MCF 10A (cell line): ENCODE measurements around the gene ADK. TPM values are rescaled to one million over a fixed set of nuclear protein-coding genes. Genes with fewer than 3 reads are reported as not detected.

Source experiments
- BruUV-seq: library from RNA; stranded (reverse); fragments of 400-500 nt; replicated peaks from 2 replicates; lab custom pipeline; 2021; lab: Mats Ljungman, UMichigan
- CTCF ChIA-PET: fragments of 300-600 bp; sonication (Branson Sonifier 250); formaldehyde crosslinking; extraction: SDS; loops from one replicate; lab custom pipeline; 2021; ENCODE audit warnings: antibody characterized with exemption, inconsistent platforms; lab: Yijun Ruan, JAX
- POLR2A ChIA-PET: fragments of 300-600, 350-650 bp; sonication (Branson Sonifier 250); formaldehyde crosslinking; extraction: SDS; loops from one replicate; lab custom pipeline; 2020; ENCODE audit warnings: antibody characterized with exemption, inconsistent platforms; lab: Yijun Ruan, JAX
- DNase-seq: peaks from one replicate; pipeline ENCODE4 v3.0.0-alpha.2; 2018; ENCODE audit not compliant: unreplicated experiment
- H3K27ac Mint-ChIP-seq: one replicate; pipeline ENCODE4 v1.8.0; 2022; ENCODE audit warnings: mild to moderate bottlenecking, low read depth, mixed read lengths; ENCODE audit not compliant: unreplicated experiment
- H3K27me3 Mint-ChIP-seq: one replicate; pipeline ENCODE4 v1.8.0; 2022; ENCODE audit warnings: mixed read lengths; ENCODE audit not compliant: insufficient read depth, unreplicated experiment
- H3K36me3 Mint-ChIP-seq: one replicate; pipeline ENCODE4 v1.8.0; 2022; ENCODE audit warnings: mild to moderate bottlenecking, moderate library complexity, mixed read lengths; ENCODE audit not compliant: insufficient read depth, unreplicated experiment
- H3K4me1 Mint-ChIP-seq: one replicate; pipeline ENCODE4 v1.8.0; 2022; ENCODE audit warnings: mixed read lengths; ENCODE audit not compliant: insufficient read depth, unreplicated experiment
- H3K4me3 Mint-ChIP-seq: one replicate; pipeline ENCODE4 v1.8.0; 2022; ENCODE audit warnings: mild to moderate bottlenecking, moderate library complexity, mixed read lengths; ENCODE audit not compliant: unreplicated experiment
- H3K9me3 Mint-ChIP-seq: one replicate; pipeline ENCODE4 v1.8.0; 2022; ENCODE audit warnings: mixed read lengths; ENCODE audit not compliant: unreplicated experiment
- CTCF ChIP-seq: fragments of 200-600 bp; IDR thresholded peaks from one replicate; pipeline ENCODE4 v1.8.0; 2022; ENCODE audit warnings: antibody characterized with exemption, mild to moderate bottlenecking; ENCODE audit not compliant: unreplicated experiment
- intact Hi-C: fragments of 100-400 bp; cut with micrococcal nuclease; formaldehyde crosslinking; loops from 2 replicates; pipeline ENCODE4 v1.14.1; 2022
- total RNA-seq: library from RNA; stranded (reverse); gene quantifications from 2 replicates; pipeline ENCODE4 v1.2.3, GENCODE V29; 2022

ADK gene
- total RNA-seq, 1 experiment from 2014 or later, result 98.6 TPM

- CTCF ChIA-PET, result no interaction called here
- peaks cover 33% of the 10 kb centered on the region for H3K36me3 Mint-ChIP-seq
- POLR2A ChIA-PET, result interaction anchor here (0.6 kb wide), 1 partner anchor 116 kb away, joined by 4 read pairs; no protein-coding TSS in a partner anchor
- H3K4me1 Mint-ChIP-seq, result no peaks in the 10 kb centered on the region
- H3K27ac Mint-ChIP-seq, result no peak overlapping the region
- H3K27me3 Mint-ChIP-seq, result no peaks in the 10 kb centered on the region
- BruUV-seq, result no TSS peak
- H3K4me3 Mint-ChIP-seq, result no peak overlapping the region
- no peak for DNase-seq
- TF ChIP-seq CTCF, result no peak
- intact Hi-C loops, result no loop called here
- H3K9me3 Mint-ChIP-seq, result peaks cover 33% of the 10 kb centered on the region
These were observed 360.0 kb downstream of the ADK start for GRCh38 chr10:74511051-74511450.

- no peak for TF ChIP-seq CTCF
- CTCF ChIA-PET, result interaction anchor here (0.6 kb wide), 1 partner anchor 19 kb away, joined by 3 read pairs; no protein-coding TSS in a partner anchor
- peaks cover 29% of the 10 kb centered on the region for H3K36me3 Mint-ChIP-seq
- intact Hi-C loops, result no loop called here
- H3K27me3 Mint-ChIP-seq, result no peaks in the 10 kb centered on the region
- H3K4me3 Mint-ChIP-seq, result no peak overlapping the region
- H3K27ac Mint-ChIP-seq, result no peak overlapping the region
- BruUV-seq, result no TSS peak
- H3K9me3 Mint-ChIP-seq, result peaks cover 33% of the 10 kb centered on the region
- POLR2A ChIA-PET, result interaction anchor here (0.6 to 0.9 kb wide), 5 partner anchors 9 to 104 kb away, joined by 3 to 4 read pairs (median 4); no protein-coding TSS in a partner anchor
- no peak for DNase-seq
- no peaks in the 10 kb centered on the region for H3K4me1 Mint-ChIP-seq
These were observed 363.3 kb downstream of the ADK start for GRCh38 chr10:74514322-74514721.

- no TSS peak for BruUV-seq
- H3K36me3 Mint-ChIP-seq, result peaks cover 31% of the 10 kb centered on the region
- intact Hi-C loops, result no loop called here
- H3K27me3 Mint-ChIP-seq, result no peaks in the 10 kb centered on the region
- no peak for TF ChIP-seq CTCF
- ChIA-PET CTCF (no interaction called here), POLR2A (no interaction called here)
- no peak for DNase-seq
- peak overlapping the region; percentile 46 for H3K27ac Mint-ChIP-seq
- H3K4me3 Mint-ChIP-seq, result no peak overlapping the region
- peaks cover 18% of the 10 kb centered on the region for H3K9me3 Mint-ChIP-seq
- H3K4me1 Mint-ChIP-seq, result peaks cover 7% of the 10 kb centered on the region
These were observed 367.0 kb downstream of the ADK start for GRCh38 chr10:74518061-74518460.

GRCh38 chr10:74521526-74521925 is 370.5 kb downstream of the ADK start:
- no peak for TF ChIP-seq CTCF
- no peaks in the 10 kb centered on the region for H3K9me3 Mint-ChIP-seq
- intact Hi-C loops, result no loop called here
- POLR2A ChIA-PET, result no interaction called here
- H3K4me1 Mint-ChIP-seq, result peaks cover 12% of the 10 kb centered on the region
- H3K27me3 Mint-ChIP-seq, result no peaks in the 10 kb centered on the region
- peaks cover 10% of the 10 kb centered on the region for H3K36me3 Mint-ChIP-seq
- BruUV-seq, result no TSS peak
- H3K4me3 Mint-ChIP-seq, result no peak overlapping the region
- DNase-seq, result no peak
- CTCF ChIA-PET, result no interaction called here
- no peak overlapping the region for H3K27ac Mint-ChIP-seq
